OCI-LY7 (cell line): ENCODE measurements around the gene GIMAP2.

Experiments used
- CTCF ChIP-seq: fragments of 200-600 bp; sonication (generic); conservative IDR thresholded peaks from 2 replicates; pipeline ENCODE4 v1.5.1; 2014; ENCODE audit warnings: mild to moderate bottlenecking, antibody characterized with exemption, low read length, moderate library complexity, mixed read lengths
- EZH2phosphoT487 ChIP-seq: fragments of 200-600 bp; sonication (generic); IDR thresholded peaks from 2 replicates; pipeline ENCODE4 v1.6.1; 2018; ENCODE audit warnings: low read depth, borderline replicate concordance, mild to moderate bottlenecking, mixed run types, antibody characterized with exemption, low read length, moderate library complexity, mixed read lengths

GRCh38 chr7:150733482-150734095 lies 48.1 kb downstream of the GIMAP2 start:
- TF ChIP-seq EZH2phosphoT487 = no peak
- TF ChIP-seq CTCF = no peak
